GM12892 (cell line): ENCODE measurements around the gene ARFGEF3.

ENCODE experiments used
- DNase-seq: peaks from one replicate; pipeline ENCODE4 v3.0.0; 2011; ENCODE audit not compliant: insufficient read length
- FAIRE-seq: peaks from 2 replicates; lab custom pipeline; 2011; peaks lifted over from hg19 to GRCh38; lab: Jason Lieb, UNC
- POLR2A ChIP-seq: IDR thresholded peaks from 2 replicates; pipeline ENCODE4 v1.6.1; 2011; ENCODE audit warnings: low read depth, low read length, control low read depth
- POLR2AphosphoS5 ChIP-seq: IDR thresholded peaks from 2 replicates; pipeline ENCODE4 v1.6.1; 2011; ENCODE audit warnings: low read depth, low read length, control low read depth
- TAF1 ChIP-seq: IDR thresholded peaks from 2 replicates; pipeline ENCODE4 v1.6.1; 2011; ENCODE audit warnings: low read depth, mild to moderate bottlenecking, control low read depth, low read length, borderline replicate concordance

ARFGEF3 gene

DNA sequence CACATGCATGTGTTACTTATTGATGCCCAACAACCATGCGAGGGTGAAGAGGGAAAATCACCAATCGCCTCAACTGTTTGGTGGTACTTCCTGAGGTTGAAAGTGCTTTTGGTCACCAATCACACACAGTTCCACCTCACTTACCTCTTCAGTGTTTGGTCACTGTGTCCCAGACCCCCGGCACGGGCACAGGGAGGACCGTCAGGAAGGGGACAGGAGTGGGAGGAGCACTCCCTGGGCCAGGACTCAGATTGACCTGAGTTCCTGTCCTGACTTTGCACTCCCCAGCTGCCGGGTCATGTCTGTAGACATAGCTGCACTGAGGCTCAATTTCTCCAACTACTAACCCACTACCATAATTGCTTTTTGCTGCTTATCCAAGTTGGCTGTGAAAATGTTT, 130.7 kb downstream of the ARFGEF3 start:
- FAIRE-seq (no peak), DNase-seq (no peak)
- no peak for TF ChIP-seq TAF1
- no peak for TF ChIP-seq POLR2AphosphoS5
- TF ChIP-seq POLR2A: no peak

DNA sequence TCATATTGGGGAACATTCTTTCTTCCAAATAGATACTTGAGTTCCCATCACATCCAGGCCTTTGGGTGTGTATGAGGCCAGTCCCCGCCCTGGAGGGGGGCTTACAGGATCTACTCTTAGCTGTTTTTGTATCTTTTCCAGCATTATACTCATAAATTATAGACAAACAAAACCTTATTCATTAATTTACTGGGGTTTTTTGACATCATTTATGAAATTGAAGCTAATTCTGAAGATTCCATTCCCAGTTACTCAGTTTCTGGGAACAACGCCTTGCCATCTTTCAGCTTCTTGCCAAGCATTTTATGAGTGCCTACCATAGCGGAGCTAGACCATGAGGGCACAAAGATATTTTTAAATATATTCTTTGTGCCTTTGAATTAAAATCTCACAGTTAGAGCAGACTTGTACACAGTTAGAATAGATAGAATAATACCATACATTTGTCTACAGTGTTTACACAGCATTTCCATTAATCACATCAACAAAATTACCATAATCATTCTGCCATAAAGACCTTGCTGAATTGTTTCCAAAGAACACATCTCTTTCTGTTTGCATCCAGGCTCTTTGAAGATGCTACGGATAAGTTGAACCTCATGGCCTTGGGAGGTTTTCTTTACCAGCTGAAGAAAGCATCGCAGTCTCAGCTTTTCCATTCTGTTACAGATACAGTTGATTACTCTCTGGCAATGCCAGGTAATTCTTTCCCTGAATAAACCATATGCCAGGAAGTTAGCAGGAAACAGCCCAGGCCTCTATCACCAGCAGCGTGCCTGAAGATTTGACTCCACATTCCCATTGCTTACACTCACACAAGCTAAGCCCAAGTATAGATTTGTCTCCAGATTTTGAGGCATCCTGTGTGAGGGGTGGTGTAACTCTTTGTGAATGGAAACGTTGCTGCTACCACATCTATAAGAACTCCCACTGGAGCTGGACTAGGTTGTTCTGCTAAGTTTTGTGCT, 132.0 kb downstream of the ARFGEF3 start:
- TF ChIP-seq POLR2A (no peak), TAF1 (no peak), POLR2AphosphoS5 (no peak)
- FAIRE-seq: no peak
- no peak for DNase-seq

DNA sequence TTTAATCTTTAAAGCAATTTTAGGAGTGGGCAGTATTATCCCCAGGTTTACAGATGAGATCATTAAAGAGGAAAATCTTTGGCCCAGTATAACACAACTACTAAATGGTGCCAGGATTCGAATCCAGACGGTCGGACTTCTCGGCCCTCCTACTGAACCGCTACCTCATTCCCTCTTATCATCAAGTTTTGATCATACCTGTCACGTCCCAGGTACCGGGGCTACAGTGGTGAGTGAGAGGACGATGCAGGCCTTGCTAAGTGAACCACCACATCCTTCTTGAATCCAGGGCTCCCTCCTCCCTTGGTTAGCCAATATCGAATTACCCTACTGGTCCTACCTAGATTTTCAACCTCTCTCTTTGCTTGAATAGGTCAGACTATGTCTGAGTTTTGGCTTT, 134.6 kb downstream of the ARFGEF3 start:
- no peak for TF ChIP-seq POLR2AphosphoS5
- TF ChIP-seq POLR2A: no peak
- TF ChIP-seq TAF1: no peak
- DNase-seq (no peak), FAIRE-seq (no peak)

DNA sequence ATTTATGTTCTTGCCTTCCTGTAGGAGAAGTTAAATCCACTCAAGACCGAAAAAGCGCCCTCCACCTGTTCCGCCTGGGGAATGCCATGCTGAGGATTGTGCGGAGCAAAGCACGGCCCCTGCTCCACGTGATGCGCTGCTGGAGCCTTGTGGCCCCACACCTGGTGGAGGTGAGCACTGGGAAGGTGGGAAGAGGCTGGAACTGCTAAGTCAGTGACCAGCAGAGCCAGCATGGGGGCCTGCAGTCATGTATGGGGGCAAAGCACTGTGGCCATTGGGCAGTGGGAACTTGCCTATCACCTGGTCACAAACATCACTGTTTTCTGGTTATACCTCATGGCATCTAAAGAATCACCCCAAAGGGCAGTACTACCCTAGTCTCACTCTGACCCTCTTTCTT, 135.0 kb downstream of the ARFGEF3 start:
- FAIRE-seq (no peak), DNase-seq (no peak)
- TF ChIP-seq POLR2AphosphoS5 (no peak), TAF1 (no peak), POLR2A (no peak)

DNA sequence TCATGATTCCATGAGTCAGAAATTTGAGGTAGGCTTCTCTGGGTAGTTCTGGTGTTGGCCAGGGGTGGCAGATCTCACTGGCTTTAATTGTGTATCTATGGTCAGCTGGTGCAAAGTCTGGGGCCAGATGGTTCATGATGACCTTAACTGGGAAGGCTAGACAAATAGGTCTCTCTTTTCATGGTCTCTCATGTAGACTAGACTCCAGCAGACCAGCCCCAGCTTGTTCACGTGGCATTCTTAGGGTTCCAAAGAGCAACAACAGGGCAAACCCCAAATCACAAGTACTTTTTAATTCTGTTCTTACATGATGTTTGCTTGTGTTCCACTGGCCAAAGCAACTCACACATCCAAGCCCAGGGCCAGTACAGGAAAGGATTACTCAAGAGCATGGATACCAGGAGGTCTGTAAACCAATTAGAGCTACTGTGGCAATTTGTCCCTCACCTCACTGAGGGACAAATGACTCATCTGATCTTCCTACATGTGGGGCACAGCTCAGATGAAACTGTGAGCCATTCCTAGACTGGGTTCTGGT, 136.1 kb downstream of the ARFGEF3 start:
- no peak for FAIRE-seq
- DNase-seq: no peak

DNA sequence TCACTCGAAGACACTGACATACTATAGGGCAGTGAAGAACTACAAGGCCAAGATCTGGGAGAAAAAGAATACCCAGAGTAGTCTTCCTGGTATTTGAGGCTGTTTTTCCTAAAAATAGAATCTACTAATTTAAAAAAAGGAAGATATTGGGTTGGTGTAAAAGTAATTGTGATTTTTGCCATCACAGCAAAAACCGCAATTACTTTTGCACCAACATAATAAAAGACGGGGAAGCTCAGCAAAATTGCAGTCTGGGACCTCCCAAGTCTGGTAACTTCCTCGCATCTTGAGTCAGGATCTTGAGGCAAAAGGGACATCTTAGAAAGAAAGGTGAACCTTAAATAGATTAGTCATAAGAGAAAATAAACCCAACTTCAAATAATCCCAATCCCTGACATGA, 138.7 kb downstream of the ARFGEF3 start:
- DNase-seq: no peak
- TF ChIP-seq POLR2AphosphoS5 (no peak), POLR2A (no peak), TAF1 (no peak)
- FAIRE-seq: no peak

More for the DNA sequence above, 136.1 kb downstream of the ARFGEF3 start:
- TF ChIP-seq POLR2AphosphoS5 (no peak), TAF1 (no peak), POLR2A (no peak)

DNA sequence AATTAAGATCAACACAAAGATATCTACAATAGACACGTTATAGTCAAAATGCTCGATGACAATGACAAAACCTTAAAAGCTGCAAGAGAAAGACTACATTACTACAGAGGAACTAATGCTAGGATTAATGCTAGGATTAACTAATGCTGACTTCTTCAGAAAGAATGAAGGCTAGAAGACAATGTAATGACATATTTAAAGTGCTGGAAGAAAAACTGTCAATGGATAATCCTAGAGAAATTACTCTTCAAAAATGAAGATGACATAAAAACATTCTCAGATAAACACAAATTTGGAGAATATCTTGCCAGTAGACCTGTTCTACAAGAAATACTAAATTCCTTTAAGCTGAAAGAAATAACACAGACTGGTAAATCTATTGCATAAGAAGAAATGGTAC, 140.8 kb downstream of the ARFGEF3 start:
- no peak for DNase-seq
- no peak for TF ChIP-seq POLR2AphosphoS5
- TF ChIP-seq POLR2A: no peak
- TF ChIP-seq TAF1: no peak
- FAIRE-seq: no peak

DNA sequence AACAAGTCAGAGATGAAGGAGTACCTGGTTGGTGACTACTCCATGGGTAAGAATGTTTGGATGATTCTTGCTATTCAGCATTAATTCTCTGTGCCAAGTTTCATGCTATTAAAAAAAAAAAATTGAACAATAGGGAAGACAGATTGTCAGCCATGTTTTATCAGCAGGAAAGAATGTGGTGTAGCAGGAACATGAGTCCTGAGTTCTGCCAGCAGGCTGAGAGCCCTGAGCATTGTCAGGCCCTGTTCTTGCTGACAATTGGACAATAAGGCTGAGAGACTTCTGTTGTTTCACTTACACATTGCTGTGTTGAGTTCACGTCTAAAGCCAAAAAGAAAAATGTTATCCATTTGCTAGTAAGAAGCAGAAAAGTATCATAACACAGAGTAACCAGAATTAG, 145.6 kb downstream of the ARFGEF3 start:
- DNase-seq: no peak
- TF ChIP-seq TAF1: no peak
- no peak for TF ChIP-seq POLR2A
- no peak for TF ChIP-seq POLR2AphosphoS5
- FAIRE-seq: no peak

DNA sequence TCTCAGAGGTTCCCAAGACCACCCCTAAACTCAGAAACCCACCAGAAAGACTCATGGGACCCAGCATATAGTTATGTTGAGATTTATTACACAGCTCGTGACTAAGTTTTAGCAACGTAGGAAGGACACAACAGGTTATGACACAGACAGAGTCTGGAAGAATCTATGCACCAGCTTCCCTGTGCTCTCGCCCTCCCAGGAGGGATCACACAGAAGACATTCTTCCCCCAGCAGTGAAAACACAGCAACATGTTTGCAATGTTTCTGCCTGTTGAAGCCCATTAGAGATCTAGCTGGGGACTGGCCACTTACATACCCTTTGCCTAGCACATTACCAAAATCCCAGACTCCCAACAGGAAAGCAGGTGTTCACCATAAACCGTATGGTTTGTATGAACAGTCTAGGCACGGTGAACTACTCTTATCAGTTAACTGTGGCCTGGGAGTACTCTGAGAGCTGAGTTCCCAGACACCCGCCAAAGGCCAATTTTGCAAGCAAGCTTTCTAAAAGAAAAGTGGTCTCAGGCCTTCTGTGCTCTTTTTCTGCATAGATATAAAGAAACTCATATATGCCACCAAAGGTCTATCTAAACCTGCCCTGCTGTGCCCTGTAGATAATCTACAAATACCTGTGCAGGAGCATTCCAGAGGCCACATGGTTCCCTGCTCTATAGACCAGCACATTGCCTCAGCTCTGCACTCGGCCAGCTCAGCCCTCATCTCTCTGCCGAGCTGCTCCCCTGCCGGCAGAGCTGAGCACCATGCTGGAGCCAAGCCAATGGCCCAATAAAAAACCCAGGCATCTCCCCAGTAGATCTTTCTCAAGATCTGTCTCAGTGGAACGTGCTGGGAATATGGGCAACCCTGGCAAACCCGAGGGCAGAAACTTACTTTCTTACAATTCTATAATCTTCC, 146.3 kb downstream of the ARFGEF3 start:
- FAIRE-seq: no peak
- TF ChIP-seq POLR2A: no peak
- TF ChIP-seq TAF1: no peak
- TF ChIP-seq POLR2AphosphoS5: no peak
- DNase-seq: no peak

DNA sequence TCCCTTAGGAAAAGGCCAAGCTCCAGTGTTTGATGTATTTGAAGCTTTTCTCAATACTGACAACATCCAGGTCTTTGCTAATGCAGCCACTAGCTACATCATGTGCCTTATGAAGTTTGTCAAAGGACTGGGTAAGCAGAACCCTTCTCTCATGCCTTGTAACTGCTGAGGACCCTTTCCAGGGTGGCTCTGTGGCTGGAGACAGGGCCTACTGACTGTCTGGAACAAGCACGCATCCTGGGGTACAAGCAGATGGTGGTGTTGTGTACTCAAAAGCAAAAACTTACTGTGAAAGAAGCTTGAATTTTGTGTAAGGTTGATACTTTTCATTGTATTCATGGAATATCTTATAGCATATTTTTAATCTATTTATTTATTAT, 147.0 kb downstream of the ARFGEF3 start:
- no peak for TF ChIP-seq TAF1
- no peak for TF ChIP-seq POLR2AphosphoS5
- no peak for TF ChIP-seq POLR2A
- DNase-seq (no peak), FAIRE-seq (no peak)

DNA sequence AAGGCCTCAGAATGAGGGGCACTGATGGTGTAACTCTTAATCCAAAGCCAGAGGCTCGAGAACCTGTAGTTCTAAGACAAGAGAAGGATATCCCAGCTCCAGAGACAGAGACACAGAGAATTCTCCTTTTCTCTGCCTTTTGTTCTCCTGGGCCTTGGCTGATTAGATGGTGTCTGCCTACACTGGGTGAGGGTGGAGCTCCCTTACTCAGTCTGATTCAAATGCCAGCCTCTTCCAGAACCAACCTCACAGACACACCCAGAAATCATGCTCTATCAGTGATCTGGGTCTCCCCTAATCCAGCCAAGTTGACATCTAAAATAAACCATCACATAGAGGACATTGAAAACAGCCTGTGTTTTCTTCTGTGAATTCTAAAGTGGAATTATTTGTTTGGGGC, 148.0 kb downstream of the ARFGEF3 start:
- TF ChIP-seq POLR2AphosphoS5 (no peak), POLR2A (no peak), TAF1 (no peak)
- DNase-seq (no peak), FAIRE-seq (no peak)

DNA sequence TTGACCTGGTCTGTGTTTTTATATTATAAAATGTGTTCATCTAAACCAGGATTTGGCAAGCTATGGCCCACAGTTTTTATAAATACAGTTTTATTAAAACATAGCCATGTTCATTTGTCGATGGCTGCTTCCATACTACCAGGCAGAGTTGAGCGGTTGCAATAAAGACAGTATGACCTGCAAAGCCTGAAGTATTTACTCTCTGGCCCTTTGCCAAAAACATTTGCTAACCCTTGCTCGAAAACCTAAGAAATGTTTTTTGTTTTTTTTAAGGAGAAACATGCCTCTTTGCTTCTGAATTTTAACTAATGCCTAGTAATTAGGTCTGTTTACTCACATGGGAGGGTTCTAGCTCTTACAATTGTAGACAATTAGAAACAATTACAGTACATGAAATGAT, 148.6 kb downstream of the ARFGEF3 start:
- FAIRE-seq (no peak), DNase-seq (no peak)
- TF ChIP-seq TAF1: no peak
- no peak for TF ChIP-seq POLR2A
- no peak for TF ChIP-seq POLR2AphosphoS5

DNA sequence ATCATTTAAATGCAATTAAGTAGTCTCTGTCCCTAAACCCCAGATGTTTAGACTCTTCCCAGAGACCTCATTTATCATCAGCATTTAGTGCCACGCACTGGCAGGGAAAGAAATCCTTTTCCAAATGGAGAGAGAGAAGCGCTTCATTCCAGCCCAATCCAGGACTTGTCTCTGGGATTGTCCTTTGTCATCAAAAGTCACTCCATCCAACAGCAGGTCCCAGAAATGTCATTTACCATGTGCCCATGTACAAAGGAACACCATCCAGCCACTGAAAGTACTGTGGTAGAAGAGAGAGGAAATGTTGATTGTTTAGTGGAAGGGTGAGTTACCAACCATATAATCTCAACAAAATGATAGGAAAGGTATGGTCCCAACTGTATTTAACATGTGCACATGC, 149.1 kb downstream of the ARFGEF3 start:
- TF ChIP-seq TAF1 (no peak), POLR2AphosphoS5 (no peak), POLR2A (no peak)
- no peak for FAIRE-seq
- DNase-seq: no peak
